Hematopoietic multipotent progenitor cell (in vitro differentiated cells): ENCODE results near the gene BAIAP3. TPM values are rescaled to one million over a fixed set of nuclear protein-coding genes. Genes with fewer than 3 reads are reported as not detected.
A peak's percentile ranks its signal among the peaks of the same experiment; 100 is the strongest.
"Not testable (repeated sequence)": the region's sequence is repeated elsewhere in the genome, so short reads cannot be mapped to it uniquely, and the experiment has no call there.

ENCODE experiments used
- DNase-seq, 3 donors: peaks; one replicate each; pipeline ENCODE4 v3.0.0-alpha.2; 2011 to 2015; ENCODE audit warnings: low read depth in 2 of 3, low spot score in 2 of 3
- total RNA-seq: library from RNA; depleted of rRNA; stranded (reverse); fragments of >200 nt; gene quantifications from one replicate; pipeline ENCODE4 v1.2.3, GENCODE V29; 2012

BAIAP3 gene
- total RNA-seq: 27.7 TPM

GRCh38 chr16:1333149-1333812 is at the start of gene BAIAP3:
TSS of gene BAIAP3 (plus strand) at chr16:1333645. CDS start at chr16:1338550, 4,905 bp downstream.
- peak in 1 of 3 donors; percentile 32 for DNase-seq

DNA sequence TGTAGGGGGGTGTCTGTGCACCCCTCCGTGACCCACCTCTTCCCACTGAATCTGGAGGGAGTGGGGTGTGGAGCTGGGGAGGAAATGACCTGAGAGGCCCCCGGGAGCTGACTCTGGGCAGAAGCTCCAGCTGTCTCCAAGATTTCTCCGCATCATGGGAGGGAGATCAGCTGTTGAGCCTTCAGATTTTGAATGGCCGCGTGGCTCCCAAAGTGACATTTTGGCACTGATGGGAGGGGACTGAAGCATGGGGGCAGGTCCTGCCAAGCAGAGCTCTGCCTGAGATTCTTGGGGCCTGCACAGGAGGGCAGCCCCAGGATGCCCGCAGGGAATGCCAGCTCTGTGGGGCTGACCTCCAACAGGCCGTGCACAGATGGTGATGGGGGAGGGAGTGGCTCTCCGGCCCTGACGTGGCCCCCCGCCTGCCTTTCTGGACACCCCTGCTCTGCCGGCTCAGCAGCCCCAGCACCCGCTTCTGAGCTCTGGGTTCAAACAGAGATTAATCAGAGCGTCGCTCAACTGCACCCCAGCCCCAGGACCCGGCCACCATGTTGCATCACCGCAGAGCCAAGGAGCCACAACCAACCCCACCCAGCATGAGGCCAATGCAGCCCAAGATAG is 49.3 kb upstream of the BAIAP3 start:
- no peak for DNase-seq

GRCh38 chr16:1285669-1286512 is 47.6 kb upstream of the BAIAP3 start:
- DNase-seq: no peak

DNA sequence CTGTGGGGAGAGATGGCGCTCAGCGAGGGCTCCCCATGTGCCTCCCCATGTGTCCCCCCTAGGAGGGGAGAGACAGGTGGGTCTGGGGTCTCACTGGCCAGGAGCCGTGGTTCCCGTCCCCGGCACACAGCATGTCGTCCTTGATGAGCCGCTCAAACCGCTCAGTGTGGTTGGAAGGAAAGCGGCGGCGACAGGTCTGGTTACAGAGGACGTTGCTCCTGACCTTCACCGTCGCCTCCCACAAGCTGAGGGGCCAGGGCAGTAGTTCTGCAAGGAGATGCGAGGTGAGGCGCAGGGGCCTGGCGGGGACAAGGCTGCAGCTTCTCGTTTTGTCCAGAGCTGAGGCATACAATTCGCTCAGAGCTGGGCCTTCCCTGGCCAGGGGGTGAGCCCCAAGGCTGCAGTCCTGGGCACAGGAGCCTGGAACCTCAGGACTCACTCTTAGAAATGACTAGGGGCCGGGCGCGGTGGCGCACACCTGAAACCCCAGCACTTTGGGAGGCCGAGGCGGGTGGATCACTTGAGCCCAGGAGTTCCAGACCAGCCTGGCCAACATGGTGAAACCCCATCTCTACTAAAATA is 46.8 kb upstream of the BAIAP3 start:
- no peak for DNase-seq

GRCh38 chr16:1287982-1288670 is 45.3 kb upstream of the BAIAP3 start:
- DNase-seq: no peak

DNA sequence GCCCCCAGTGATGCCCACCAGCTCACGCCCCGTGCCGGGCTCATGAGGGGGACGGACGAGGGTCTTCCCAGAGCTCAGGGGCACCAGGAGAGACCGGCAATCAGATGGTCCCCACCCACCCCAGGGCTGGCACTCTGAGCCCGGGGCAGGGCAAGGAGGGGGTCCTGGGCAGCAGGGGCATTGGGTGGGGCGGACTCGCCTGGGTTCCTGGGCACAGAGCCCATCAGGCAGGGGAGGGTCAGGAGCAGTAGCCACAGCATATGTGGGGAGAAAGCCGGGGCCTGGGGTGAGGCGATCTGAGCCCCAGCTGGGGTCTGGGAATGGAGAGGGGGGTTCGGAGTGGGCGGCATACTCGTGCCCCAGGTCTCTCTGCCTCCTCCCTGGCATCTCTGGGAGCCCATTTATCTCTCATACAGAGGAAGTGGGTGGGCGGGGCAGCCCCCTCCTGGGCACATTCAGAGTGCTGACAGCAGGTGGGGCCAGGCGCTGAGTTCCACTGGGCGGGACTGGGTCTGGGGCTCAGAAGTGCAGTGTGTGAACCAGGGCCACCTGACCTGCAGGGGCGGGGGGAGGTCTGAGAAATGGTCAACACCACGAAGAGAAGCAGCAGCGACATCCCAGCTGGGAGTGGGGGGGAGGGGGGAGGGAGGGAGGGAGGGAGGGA is 44.5 kb upstream of the BAIAP3 start:
- no peak for DNase-seq

GRCh38 chr16:1289477-1289866 is 44.0 kb upstream of the BAIAP3 start:
- DNase-seq: no peak

GRCh38 chr16:1290063-1290501 is 43.4 kb upstream of the BAIAP3 start:
- DNase-seq: no peak

DNA sequence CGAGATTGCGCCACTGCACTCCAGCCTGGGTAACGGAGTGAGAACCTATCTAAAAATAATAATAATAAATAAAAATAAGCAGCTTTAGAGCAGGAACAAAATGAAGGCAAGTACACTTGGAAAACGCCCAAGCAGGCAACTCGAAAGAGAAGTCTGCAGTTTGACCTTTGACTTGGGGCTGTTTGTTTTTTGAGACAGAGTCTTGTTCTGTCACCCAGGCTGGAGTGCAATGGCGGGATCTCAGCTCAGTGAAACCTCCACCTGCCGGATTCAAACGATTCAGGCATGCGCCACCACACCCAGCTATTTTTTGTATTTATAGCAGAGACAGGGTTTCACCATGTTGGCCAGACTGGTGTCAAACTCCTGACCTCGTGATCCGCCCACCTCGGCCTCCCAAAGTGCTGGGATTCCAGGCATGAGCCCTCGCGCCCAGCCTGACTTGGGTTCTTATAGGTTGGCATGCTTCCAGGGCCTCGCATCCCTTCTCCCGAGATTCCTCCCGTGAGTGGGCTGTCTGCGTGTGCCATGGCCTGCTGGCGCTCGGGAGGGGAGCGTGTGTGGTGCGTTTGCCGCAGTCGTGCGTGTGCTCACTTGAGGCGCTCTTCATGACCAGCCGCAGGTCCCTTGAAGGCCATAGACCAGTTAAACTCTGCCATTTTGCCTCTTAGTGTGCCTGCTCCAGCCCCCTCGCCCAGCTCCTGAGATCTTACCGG is 42.4 kb upstream of the BAIAP3 start:
- no peak for DNase-seq

- no peak for DNase-seq
Observed at GRCh38 chr16:1291576-1291974, 41.9 kb upstream of the BAIAP3 start.

DNA sequence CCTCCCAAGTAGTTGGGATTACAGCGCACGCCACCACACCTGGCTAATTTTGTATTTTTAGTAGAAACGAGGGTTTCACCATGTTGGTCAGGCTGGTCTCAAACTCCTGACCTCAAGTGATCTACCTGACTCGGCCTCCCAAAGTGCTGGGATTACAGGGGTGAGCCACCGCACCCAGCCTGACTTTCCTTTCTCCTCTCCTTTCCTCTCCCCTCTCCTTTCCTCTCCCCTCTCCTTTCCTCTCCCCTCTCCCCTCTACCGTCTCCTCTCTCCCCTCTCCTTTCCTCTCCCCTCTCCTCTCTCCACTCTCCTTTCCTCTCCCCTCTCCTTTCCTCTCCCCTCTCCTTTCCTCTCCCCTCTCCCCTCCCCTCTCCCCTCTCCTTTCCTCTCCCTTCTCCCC is 41.2 kb upstream of the BAIAP3 start:
- DNase-seq: not testable (repeated sequence)

- not testable (repeated sequence) for DNase-seq
Observed at GRCh38 chr16:1292808-1293207, 40.6 kb upstream of the BAIAP3 start.

GRCh38 chr16:1293921-1294656 is 39.4 kb upstream of the BAIAP3 start:
- no peak for DNase-seq

DNA sequence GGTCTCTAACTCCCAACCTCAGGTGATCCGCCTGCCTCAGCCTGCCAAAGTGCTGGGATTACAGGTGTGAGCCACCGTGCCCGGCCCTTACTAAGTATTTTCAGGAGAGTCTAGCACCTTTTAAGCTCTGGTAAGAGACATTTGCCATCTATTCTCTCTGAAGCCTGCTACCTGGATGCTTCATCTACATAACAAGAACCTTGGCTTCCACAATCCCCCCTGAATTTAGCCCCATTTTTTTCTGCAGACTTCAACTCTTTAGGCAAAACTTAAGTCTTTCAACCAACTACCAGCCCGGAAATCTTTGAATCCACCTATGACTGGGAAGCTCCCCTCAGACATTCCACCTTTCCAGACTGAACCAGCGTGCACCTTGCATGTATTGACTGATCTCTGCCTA is 38.0 kb upstream of the BAIAP3 start:
- no peak for DNase-seq

DNA sequence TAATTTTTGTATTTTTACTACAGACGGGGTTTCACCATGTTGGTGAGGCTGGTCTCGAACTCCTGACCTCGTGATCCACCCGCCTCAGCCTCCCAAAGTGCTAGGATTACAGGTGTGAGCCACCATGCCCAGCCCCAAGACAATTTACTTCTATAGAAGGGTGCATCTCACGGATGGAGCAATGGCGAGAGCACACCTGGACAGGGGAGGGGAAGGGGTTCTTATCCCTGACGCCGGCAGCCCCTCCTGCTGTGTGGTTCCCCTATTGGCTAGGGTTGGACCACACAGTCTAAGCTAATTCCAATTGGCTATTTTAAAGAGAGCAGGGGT is 36.8 kb upstream of the BAIAP3 start:
- DNase-seq: not testable (repeated sequence)

DNA sequence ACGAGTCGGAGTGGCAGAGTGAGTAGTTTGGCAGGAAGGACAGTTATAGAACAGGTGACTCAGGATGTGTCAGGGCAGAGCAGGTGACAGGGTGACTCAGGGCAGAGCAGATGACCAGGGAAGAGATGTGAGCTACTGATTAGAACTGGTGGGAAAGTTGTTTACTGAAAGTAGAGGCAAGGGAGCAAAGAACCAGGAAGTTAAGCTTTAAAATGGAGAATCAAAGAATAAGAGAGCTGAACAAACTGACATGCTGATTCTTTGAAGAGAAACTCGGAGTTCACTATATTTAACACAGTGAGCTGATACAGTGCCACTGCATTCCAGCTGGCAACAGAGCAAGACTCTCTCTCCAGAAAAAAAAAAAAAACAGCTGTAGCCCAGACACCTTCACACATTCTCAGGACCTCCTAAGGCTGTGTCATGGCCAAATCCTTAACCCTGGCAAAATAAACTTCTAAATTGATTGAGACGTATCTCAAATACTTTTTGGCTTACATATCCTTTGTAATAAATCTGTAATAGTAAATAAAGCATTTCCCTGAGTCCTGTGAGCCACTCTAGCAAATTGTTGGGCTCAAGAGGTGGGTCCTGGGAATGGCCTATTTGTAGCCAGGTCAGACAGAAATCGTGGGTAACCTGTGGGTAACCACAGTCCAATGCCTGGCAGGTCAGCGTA is 36.3 kb upstream of the BAIAP3 start:
- no peak for DNase-seq

DNA sequence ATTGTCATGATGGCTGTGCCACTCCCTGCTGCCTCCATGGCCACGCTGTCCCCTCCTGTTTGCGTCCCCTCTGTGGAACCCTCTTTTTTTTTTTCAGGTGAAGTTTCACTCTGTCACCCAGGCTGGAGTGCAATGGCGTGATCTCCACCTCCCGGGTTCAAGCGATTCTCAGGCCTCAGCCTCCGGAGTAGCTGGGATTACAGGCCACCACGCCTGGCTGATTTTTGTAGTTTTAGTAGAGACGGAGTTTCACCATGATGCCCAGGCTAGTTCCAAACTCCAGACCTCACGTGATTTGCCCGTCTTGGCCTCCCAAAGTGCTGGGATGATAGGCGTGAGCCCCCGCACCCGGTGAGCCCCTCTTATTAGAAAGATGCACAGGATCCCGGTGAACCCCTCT is 35.0 kb upstream of the BAIAP3 start:
- no peak for DNase-seq
